Stimulated activated CD4-positive, alpha-beta T cell treated with anti-CD3 and anti-CD28 coated beads, Interleukin-2, amount 100 ng/mL, for 4 hours (primary cell): ENCODE data around the gene TMEM125.

Source experiments
- DNase-seq: peaks from one replicate; pipeline ENCODE4 v3.0.0-alpha.2; 2020; ENCODE audit warnings: low read depth

Gene TMEM125

GRCh38 chr1:43269627-43270375 lies at the start of gene TMEM125:
Gene TMEM125, plus strand, starts transcription at chr1:43269983. Its CDS starts 2,740 bp downstream, at chr1:43272723.
- no peak for DNase-seq

DNA sequence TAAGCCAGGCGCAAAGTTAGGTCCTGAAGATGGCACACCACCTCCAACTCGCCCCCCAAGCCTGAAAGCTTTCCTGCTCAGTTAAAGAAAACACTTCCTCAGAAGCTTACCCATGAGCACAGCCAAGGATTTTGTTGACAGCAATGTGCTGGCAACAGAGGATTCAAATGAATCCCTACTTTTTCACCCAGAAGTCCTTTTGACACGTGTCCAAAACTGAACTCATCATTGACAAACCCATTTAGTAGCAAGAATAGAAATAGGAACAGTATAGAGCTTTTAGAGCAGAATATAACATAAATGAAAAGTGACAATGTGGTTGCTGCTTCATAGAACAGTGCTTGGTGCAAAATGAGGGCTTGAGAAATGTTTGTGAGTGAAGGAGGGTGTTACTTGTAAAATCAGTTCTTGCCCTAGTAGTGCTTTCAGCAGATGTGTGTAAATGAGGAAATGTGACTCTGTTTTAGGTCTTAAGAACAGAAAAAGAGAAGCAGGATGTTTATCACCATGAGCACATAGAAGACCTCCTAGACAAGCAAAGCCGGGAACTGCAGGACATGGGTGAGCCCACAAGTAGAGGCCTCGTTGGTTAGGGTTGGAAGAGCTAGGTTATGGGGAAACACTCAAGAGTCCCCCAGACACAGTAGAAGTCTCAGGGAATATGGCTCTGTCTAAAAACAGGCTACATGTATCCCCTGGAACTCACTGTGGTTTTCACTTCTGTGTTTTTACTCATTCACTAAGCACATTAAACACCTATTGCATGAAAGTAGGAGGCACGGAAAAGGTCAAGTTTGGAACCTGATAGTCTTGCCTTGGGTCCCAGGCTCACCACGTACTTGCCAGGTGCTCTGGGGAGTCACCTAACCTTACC lies 48.6 kb upstream of the TMEM125 start:
- DNase-seq, result no peak

DNA sequence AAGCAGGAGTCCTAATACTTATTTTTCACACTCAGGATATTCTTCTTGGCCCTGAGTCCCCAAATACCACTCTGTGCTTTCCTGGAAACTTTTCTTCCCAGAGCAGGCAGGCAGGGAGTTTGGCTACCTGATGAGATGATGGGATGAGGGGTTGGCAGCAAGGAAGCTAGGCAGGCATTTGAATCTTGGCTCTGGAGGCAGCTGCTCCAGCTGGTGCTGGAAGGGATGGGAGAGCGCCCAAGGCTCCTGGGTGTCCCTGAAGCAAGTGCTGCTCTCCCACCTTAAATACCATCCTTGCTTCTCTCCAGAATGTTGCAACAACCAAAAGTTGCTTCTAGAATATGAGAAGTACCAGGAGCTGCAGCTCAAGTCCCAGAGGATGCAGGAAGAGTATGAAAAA lies 48.0 kb upstream of the TMEM125 start:
- DNase-seq, result no peak

DNA sequence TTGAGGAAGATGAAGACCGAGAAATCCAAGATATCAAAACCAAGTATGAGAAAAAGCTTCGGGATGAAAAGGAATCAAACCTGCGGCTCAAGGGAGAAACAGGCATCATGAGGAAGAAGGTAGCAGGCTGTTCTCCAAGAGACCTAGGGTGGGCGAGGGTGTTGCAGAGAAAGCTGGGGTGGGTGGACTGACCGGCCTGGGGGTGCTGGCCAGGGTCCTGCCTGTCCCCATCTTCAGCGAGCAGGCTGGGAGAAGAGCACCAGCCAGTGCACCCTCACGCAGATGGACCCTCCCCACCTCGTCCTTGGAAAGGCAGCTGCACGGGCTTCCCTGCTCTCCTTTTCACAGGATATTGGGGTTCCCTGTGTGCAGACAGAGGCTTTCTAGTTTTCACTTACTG lies 46.9 kb upstream of the TMEM125 start:
- DNase-seq, result no peak

DNA sequence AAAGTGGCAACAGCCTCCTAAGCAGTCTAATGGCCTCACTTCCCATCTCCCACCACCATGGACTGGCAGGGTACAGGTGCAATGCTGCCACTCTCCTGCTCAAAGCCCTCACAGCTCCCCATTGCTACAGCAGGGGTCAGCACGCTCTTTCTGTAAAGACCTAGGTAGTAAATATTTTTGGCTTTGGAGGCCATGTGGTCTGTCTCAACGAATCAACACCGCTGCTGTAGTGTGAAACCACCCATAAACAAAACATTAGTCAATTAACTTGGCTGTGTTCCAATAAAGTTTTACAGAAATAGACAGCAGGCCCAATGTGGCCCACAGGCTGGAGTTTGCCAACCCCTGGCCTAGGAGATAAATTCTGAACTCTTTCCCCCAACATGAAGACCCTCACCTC lies 44.6 kb upstream of the TMEM125 start:
- DNase-seq, result no peak

DNA sequence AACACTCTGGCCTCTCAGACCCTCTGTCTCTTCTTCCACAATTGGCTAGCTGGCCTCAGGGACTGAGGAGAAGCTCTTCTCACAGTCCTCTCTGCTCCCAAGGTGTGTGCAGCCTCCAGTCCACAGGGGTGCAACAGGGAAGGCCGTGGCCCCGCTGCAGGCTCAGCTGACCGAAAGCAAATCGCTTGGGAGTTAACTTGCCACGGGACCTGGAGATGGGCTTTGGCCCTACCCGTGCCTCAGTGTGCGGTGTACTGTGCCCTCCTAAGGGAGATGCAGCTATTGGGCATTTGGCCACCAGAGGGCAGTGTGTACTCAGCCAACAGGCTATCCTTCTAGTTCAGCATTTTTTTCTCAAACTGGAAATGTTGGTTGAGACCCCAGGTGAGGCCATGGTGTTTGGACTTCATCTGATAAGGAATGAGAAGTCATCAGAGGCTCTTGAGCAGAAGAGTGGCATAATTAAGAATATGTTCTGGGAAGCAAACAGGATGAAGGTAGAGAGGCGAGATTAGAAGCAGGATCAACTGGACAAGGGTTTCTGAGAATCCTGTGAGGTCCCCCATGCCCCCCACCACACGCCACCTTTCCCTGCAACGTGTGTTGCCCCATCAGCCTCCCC lies 42.5 kb upstream of the TMEM125 start:
- DNase-seq, result peak; percentile 72

GRCh38 chr1:43229826-43230780 lies 39.7 kb upstream of the TMEM125 start:
- DNase-seq, result no peak

- DNase-seq, result no peak
These were observed 37.7 kb upstream of the TMEM125 start for GRCh38 chr1:43232074-43232473.

GRCh38 chr1:43232482-43232881 lies 37.3 kb upstream of the TMEM125 start:
- no peak for DNase-seq

DNA sequence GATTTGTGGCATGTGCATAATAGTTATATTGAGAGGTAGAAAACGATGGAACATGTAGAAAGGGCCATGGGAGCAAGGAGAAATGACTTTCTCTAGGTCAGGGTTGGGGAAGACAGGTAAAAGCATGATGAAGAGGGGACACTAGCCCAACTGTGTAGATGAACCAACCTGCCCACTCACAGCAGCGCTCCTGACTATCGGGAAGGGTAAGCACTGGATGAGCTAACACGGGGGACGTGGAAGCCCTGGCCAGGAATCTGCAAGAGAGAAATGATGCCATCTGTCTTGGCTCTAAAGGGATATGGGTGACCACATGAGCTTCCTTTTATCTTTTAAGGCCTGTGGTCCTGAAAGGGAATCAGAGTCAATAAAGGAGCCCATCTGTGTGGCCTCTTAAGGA lies 36.2 kb upstream of the TMEM125 start:
- no peak for DNase-seq

DNA sequence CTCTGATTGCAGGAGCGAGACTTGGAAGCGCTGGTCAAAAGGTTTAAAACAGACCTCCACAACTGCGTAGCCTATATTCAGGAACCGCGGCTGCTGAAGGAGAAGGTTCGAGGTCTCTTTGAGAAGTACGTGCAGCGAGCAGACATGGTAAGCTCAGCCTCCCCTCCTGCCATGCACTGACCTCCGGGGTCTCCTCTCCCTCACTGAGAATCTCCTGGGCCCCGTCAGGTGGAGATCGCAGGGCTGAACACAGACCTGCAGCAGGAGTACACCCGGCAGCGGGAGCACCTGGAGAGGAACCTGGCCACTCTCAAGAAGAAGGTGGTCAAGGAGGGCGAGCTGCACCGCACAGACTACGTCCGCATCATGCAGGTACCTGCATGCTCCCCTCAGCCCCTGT lies 35.5 kb upstream of the TMEM125 start:
- no peak for DNase-seq

DNA sequence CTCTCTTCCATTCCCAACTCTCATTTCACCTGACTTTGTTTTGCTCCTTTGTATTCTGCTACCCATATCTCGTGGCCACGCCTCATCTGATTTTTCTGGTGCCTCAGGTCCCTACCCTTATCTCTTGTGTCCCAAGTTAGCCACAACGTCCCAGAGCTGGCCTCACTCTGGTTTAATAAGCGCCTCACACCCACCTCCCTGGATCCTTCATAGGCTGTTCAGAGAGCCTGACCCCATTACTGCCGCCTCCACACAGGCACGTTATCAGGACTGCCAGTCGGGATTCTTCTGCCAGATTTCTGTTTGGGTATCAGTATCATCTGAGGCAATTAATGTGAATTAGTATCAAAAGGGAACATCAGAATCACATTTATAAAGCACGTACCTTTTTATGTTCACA lies 34.7 kb upstream of the TMEM125 start:
- no peak for DNase-seq

GRCh38 chr1:43235451-43236121 lies 34.2 kb upstream of the TMEM125 start:
- DNase-seq, result no peak

- no peak for DNase-seq
These were observed 32.7 kb upstream of the TMEM125 start for GRCh38 chr1:43237121-43237520.

DNA sequence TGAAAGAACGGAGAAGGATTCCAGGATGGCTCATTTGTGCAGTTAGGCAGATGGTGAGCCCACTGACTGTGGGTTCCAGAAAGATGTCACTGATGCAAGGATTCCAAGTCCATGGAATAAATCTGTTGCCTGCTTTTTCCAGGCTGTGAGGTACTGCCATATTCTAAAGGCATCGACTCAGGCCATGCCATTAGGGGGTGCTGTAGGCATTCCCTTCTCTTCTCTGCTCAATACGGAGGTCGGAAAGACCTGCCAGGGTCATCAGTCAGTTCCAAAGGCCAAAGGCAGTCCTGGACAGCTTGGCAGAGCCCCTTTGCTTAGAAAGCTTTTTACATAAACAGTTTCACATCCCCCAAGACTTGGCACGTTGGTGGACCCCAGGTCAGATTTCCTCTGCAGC lies 31.7 kb upstream of the TMEM125 start:
- DNase-seq, result peak; percentile 2

DNA sequence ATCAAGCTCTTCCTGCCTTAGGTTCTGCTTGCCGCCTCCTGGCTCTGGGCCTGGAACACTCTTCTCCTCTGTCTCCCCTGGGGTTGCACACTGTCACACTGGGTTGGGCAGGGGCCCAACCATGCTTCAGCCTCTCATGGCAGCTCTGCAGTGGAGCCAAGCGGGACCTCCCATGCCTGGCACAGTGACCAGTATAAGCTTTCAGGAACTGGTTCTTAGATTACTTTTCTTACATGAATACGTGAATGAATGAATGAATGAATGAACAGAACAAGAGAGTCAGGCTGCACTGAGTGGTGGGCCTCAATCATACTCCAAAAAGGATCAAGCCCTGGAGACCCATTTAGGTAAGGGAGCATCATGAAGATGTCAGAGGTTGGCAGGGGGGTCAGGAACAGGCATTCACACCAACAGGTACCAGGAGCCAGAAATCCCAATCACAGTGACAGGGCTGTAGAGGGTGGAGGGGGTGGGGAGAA lies 30.8 kb upstream of the TMEM125 start:
- DNase-seq, result no peak

DNA sequence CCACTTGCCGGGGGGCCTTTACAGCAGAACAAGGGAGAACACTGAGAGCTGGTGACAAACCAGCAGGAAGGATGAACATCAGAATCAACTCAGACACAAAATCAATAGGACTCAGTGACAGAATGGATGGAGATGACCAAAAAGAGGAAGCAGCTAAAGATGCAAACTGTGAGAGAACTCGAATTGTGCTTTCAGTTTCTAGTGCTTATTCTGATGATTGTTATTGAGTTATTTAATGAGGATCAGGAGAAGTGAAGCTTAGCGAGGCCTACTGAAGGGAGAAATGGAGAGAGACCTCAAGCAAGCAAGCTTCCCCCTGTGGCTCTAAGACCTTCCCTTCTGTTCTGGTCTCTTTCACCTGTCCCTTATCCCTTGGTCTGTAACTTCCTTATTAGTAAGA lies 30.3 kb upstream of the TMEM125 start:
- DNase-seq, result no peak

DNA sequence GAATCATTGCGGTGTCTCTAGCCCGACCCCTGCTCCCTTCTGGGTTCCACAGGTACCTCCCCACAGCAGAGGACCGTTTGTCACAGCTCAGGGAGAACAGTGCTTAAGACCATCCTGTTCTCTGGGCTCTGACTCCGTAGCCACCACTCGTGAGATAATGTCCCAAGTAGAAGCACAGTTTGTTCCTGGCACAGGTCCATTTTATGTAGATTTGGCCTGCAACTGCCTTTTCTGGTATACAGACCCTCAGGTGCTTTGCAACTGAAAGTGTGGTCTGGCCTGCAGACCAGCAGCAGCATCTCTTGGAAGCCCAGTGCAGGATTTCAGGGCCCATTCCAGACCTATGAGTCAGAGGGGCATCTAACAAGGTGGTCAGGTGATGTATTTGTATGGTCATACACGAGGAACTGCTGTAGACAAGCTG lies 28.4 kb upstream of the TMEM125 start:
- DNase-seq, result no peak

GRCh38 chr1:43243299-43243698 lies 26.5 kb upstream of the TMEM125 start:
- DNase-seq, result no peak

DNA sequence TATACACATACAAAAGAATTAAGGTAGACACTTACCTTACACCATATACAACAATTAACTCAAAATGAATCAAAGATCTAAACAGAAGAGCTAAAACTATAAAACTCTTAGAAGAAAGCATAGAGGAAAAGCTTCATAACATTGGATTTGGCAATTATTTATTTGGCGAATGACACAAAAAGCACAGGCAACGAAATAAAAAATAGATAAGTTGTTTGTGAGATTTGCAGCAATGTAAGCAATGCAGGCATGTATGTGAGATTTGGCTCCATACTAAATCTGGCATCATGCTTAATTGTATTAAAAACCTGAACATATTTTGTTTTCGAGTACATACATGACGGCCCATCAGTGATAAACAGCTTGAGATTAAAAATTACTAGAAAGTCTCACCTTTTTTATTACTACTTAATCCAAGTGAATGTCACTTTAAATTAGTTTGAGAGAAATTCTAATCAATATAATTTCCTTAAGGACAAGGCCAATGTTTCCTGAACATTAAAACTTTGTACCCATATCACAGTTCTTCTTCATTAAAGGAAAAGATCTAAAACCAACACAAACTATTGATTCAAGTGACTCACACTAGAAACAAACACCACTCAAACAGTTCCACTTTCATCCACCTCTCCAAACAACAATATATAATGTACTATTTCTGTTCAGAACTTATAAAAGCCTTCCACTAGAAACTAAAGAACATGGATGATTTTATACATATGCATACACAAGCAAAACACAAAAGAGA lies 23.1 kb upstream of the TMEM125 start:
- DNase-seq, result no peak
